GM19099 (cell line): Measurements from ENCODE around the gene GSG1.

ENCODE experiments used
- POLR2A ChIP-seq: IDR thresholded peaks from 3 replicates; pipeline ENCODE4 v1.6.1; 2011; ENCODE audit warnings: low read depth; ENCODE audit not compliant: insufficient read length; ENCODE audit errors: extremely low read depth

Gene GSG1

DNA sequence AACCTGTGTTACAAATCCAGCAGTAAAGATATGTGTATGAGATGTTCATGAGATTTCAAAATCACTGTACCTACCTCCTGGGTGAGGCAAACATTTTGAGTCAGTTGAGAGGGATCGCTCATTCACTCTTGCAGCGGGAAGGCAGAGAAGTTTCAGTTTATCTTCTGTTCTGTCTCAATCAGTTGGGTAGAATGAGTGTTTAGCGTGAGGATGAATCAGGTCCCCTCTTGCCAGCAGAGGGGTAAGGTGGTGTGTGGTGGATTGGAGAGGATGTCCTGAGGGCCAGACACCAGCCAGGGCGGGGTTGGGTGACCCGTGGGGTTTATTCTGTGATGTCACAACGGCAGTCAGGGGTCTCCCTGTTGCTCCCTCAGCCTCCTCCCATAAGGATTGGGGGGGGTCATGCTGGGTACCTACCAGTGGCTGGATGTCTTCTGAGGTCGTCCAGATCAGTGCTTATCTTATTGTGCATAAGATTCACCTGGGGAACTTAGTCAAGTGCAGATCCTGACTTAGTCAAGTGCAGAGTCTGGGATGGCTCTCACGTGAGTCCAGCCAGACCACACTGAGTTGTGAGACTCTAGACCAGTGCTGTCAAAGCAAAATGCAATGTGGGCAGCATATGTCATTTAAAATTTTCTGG lies at the start of gene GSG1:
TSS of gene GSG1 (minus strand) at position 277 of the 643 bp plus-strand sequence. CDS start at position 122, 155 bp downstream.
- TF ChIP-seq POLR2A, result no peak

GRCh38 chr12:13153180-13153579 lies 49.7 kb upstream of the GSG1 start:
- no peak for TF ChIP-seq POLR2A

DNA sequence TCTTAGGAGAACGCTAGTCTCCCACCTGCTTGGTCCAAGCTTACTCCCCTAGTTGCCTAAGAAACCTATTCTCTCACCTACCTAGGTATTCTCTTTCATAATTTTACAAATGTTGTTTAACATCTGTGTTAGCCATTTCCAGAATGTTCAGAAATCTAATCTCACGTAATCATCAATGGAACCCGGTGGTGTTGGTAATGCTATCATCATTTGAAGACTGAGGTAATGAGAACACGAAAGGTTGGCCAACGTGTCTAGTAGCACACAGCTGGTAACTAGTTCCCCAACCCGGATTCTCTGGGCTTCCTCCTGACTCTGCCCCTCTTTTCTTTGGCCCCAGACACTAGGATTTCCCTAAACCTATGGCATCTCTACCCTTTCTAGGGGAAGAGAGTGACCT lies 49.3 kb upstream of the GSG1 start:
- TF ChIP-seq POLR2A, result no peak

GRCh38 chr12:13152281-13152680 lies 48.8 kb upstream of the GSG1 start:
- TF ChIP-seq POLR2A, result no peak

DNA sequence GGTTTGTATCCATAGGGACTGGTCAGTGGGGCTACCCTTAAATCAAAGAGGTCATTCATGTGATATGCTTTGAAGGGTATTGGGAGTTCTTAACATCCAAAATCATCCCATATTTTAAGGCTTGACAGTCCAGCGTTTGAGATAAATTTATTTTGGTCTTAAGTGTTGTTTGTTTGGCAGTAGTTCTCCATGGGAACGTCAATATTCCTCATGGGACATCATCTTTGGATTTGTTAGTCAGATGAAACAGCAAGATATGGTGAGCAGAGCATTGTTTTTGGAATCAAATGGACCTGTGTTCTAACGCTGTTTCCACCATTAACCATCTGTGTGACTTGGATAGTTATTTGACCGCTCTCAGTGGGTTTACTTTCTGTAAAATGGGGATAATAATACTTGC lies 45.9 kb upstream of the GSG1 start:
- no peak for TF ChIP-seq POLR2A

DNA sequence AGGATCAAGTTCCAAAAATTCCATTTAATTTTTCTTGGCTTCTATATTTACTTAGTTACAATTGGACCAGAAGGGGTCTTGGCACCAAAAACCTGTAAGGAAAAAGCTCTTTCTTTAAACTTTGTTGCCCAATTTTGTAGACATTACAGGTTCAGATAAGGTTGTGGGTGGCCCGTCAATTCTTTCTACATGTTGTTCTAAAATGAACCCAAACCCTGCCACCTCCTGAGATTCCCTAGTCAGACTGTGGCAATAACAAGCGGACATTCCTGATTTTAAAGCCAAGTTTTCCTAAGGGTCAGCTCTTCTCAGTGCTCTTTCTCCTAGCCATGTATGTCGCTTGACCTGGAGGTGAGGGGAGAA lies 45.0 kb upstream of the GSG1 start:
- TF ChIP-seq POLR2A, result no peak

DNA sequence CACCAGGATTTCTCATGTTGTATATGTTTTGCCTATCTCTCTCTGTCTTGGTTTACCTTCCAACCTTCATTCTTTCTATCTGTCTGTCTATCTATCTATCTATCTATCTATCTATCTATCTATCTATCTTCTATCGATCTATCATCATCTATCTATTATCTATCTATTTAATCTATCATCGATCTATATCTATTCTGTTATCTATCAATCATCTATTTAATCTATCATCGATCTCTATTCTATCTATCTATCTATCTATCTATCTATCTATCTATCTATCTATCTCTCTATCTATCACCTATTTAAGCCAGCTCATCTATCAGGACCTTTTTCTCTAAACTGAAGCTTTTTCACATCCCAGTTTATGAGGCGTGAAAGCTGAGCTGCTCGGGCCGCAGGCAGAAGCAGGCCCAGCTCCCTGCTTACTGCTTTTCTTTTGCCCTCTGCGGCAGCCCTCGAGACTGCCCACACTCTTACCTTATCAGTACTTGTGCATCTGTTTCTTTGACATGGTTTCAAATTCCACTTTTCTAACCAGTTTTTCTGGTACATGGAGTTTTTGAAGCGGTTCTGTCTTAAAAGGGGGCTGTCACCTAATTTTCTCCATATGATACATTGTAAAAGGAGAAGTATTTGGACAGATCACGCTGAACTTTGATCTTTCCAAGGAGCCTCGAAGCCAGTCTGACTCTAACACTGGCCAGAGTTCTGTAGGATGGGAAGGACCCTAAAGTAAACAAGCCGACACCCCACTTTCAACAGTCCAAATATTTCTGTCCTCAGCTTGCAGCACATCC lies 44.4 kb upstream of the GSG1 start:
- no peak for TF ChIP-seq POLR2A

- TF ChIP-seq POLR2A, result no peak
Observed at GRCh38 chr12:13146336-13146938, 43.0 kb upstream of the GSG1 start.

DNA sequence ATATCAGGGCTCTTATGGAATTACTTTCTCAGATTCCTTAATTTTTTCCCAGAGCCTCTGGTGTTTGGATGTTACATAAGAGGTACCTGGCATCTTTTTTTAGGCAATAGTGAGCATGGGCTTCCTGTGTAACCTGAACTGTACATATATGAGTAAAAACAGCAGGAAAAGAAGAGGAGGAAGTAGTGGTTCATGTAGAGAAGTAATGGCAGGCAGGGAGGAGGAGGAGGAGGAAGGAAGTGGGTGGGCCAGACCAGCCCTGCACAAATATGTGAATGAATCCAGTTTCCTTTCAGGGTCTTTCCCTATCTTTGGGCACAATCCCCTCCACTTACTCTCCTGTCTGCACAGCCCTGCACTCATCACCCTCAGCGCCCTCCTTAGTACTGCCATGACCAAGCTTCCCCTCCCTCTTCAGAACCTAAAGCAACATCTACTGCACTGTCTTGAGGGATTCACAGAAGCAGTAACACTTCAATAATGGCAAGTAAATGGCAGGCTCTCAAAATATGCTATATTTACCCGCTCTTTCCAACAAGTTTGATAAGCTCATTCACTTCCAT lies 40.9 kb upstream of the GSG1 start:
- no peak for TF ChIP-seq POLR2A

DNA sequence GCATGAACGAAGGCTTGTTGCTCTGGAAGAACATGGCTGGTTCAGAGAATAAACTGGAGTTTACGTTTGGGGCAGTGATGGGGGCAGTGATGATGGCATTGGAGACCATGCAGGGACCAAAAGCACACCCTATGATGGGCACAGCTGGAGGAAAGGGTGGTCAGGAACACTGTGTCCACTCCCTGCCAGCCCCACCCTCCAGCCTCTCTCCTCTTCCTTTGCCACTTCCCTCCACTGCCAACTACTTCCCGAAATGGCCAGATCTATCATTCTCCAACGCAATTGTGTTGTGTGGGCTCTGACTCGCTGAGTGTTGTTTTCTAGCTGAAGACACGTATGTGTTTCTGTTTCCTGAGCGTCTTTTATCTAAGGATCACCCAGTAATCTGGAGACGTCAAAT lies 39.3 kb upstream of the GSG1 start:
- TF ChIP-seq POLR2A, result no peak

DNA sequence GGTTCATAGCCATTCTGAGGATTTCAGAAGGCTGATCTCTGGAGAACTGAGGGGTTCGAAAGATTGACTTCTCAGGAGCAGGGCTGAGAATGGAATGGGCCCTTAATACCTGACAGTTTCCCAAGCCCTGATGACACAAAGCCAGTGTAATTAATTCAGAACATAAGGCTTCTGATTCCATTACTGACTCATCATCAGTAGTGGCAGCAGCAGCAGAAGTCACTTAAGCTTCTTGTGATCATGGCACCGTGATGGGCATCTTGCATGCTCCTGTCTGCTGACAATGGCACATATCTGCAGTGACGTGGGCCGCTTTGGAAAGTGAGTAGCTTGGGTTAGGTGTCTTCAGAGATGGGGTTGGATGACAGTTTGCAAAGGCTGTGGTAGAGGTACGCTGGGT lies 38.2 kb upstream of the GSG1 start:
- TF ChIP-seq POLR2A, result no peak

GRCh38 chr12:13135371-13136178 lies 32.1 kb upstream of the GSG1 start:
- no peak for TF ChIP-seq POLR2A

DNA sequence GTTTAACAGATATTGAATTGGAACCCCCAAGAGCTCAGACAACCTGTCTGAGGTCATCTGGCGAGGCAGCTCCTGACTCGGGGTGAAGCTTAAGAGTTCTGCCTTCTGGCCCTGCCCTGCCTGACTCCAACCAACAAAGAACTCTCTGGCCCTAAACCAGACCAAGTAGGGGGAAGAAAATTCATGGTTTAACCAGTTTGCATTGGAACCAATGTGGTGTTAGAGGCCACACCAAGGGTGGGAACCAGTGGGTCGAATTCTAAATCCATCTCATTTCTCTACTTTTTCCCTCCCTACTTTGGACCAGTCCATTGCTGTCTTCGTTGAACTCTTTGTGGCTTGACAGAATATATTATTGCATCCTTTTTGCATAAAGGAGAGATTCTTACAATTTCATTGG lies 30.4 kb upstream of the GSG1 start:
- TF ChIP-seq POLR2A, result no peak

DNA sequence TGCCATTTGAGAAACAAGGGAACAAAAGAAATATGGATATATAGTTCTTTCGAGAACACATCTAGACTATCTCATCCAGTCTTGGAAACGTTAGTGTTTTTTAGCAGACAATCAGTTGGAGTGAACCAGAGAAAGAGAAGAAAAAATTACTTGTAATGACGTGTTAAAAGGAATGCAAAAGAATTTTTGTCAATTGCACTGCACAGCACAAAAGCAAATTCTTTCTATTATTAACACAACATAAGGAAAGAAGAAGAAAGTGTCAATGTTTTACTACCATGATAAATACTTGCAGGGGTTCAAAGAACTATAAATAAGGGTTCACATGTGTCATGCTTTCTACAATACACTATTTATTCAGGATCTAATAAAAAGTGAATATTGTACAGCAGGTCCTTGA lies 27.5 kb upstream of the GSG1 start:
- TF ChIP-seq POLR2A, result no peak

- no peak for TF ChIP-seq POLR2A
Observed at GRCh38 chr12:13128291-13128965, 25.0 kb upstream of the GSG1 start.

DNA sequence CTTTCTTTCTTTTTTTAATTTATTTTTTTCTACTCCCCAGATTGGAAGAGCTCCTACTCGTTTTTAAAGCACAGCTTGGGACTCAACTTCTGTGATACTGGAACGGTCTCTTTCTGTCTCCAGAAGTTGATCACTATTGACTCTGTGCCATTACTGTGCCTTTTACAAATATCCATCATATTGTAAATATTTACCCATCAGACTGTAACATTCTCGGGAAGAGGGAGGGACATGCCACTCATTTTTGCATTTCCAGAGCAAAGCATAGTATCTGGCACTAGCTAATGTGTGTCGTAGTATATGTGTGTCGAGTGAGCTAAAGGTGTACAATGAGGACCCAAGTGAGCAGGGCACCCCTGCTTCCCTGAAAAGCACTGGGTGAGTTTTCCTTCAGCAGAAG lies 24.0 kb upstream of the GSG1 start:
- TF ChIP-seq POLR2A, result no peak
